HG02588 (cell line): ENCODE results near the gene CD22.
A peak's percentile ranks its signal among the peaks of the same experiment; 100 is the strongest.

Experiments used
- ATAC-seq: cut with Tn5 transposase; IDR thresholded peaks from one replicate; pipeline ENCODE4 v1.9.1; 2021; ENCODE audit warnings: mild to moderate bottlenecking, moderate library complexity; ENCODE audit not compliant: unreplicated experiment

CD22 gene

GRCh38 chr19:35340431-35340830, 11.4 kb downstream of the CD22 start:
- ATAC-seq, result no peak

- ATAC-seq, result no peak
Observed at GRCh38 chr19:35341006-35341405, 12.0 kb downstream of the CD22 start.

GRCh38 chr19:35341565-35342225, 12.7 kb downstream of the CD22 start:
- ATAC-seq, result no peak

- ATAC-seq, result no peak
Observed at GRCh38 chr19:35342430-35342829, 13.4 kb downstream of the CD22 start.

GRCh38 chr19:35344511-35345031, 15.6 kb downstream of the CD22 start:
- ATAC-seq, result no peak

- no peak for ATAC-seq
Observed at GRCh38 chr19:35345671-35346111, 16.7 kb downstream of the CD22 start.

- ATAC-seq, result no peak
Observed at GRCh38 chr19:35346193-35347052, 17.4 kb downstream of the CD22 start.

GRCh38 chr19:35347171-35347929, 18.4 kb downstream of the CD22 start, which contains the start of gene FFAR1:
Gene FFAR1, plus strand, starts transcription at chr19:35347902. Its CDS starts 3,650 bp downstream, at chr19:35351552.
- ATAC-seq, result peak; percentile 59

- ATAC-seq, result no peak
Observed at GRCh38 chr19:35347930-35348298, 18.9 kb downstream of the CD22 start.

GRCh38 chr19:35348911-35349611, 20.1 kb downstream of the CD22 start:
- ATAC-seq, result no peak

- no peak for ATAC-seq
Observed at GRCh38 chr19:35349614-35350521, 20.9 kb downstream of the CD22 start.

- ATAC-seq, result no peak
Observed at GRCh38 chr19:35350591-35350990, 21.6 kb downstream of the CD22 start.

GRCh38 chr19:35351411-35352176, 22.6 kb downstream of the CD22 start:
- no peak for ATAC-seq

GRCh38 chr19:35352177-35352447, 23.1 kb downstream of the CD22 start:
- ATAC-seq, result no peak

- no peak for ATAC-seq
Observed at GRCh38 chr19:35352448-35353304, 23.7 kb downstream of the CD22 start.

GRCh38 chr19:35353635-35354034, 24.6 kb downstream of the CD22 start:
- no peak for ATAC-seq

GRCh38 chr19:35354898-35355297, 25.9 kb downstream of the CD22 start:
- ATAC-seq, result no peak

- no peak for ATAC-seq
Observed at GRCh38 chr19:35355791-35356460, 26.9 kb downstream of the CD22 start.
